ENCODE results near the gene AP2M1.
"Not testable (repeated sequence)": the region's sequence is repeated elsewhere in the genome, so short reads cannot be mapped to it uniquely, and the experiment has no call there.

Gene AP2M1

GRCh38 chr3:184158404-184158803, 16.3 kb upstream of the AP2M1 start:
- no peak for DNase-seq

GRCh38 chr3:184160456-184160855, 14.2 kb upstream of the AP2M1 start:
- peak; percentile 48 for DNase-seq

DNA sequence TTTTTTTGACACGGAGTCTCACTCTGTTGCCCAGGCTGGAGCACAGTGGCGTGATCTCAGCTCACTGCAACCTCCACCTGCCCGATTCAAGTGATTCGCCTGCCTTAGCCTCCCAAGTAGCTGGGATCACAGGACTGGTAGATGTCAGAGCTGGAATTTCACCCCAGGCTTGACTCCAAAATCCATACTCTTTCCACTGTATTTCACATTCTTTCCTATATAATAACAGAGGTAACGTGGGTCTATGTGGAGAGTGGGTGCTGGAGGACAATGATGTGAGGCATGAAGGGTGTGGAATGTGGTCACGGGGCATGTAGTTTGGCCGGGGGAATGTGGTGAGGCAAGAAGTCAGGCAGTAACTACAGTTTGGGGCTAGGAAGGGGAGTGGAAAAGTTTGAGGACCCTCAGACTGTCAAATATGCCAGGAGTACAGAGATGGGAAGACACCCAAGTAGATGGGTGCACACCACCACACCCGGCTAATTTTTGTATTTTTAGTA, 12.0 kb upstream of the AP2M1 start:
- DNase-seq, result not testable (repeated sequence)

- DNase-seq, result no peak
Observed at GRCh38 chr3:184164648-184165330, 9.9 kb upstream of the AP2M1 start.

GRCh38 chr3:184165543-184165942, 9.1 kb upstream of the AP2M1 start:
- no peak for DNase-seq

- DNase-seq, result no peak
Observed at GRCh38 chr3:184166671-184167070, 8.0 kb upstream of the AP2M1 start.

DNA sequence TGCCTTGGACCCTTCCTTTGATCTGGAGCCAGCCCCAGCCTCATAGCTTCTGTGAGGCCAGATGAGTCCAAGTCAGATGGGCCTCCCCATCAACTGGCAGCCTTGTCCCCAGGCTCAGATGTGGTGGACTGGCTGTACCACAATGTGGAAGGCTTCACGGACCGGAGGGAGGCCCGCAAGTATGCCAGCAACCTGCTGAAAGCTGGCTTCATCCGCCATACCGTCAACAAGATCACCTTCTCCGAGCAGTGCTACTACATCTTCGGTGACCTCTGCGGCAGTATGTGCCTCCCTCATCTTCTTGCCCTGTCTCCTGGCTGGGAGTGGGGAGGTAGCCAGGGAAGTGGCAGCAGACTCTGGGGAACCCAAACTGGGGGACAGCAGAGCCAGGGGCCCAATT, 6.9 kb upstream of the AP2M1 start:
- no peak for DNase-seq

- peak; percentile 81 for DNase-seq
Observed at GRCh38 chr3:184168363-184169120, 6.1 kb upstream of the AP2M1 start.

GRCh38 chr3:184169896-184170875, 4.5 kb upstream of the AP2M1 start:
- no peak for DNase-seq

DNA sequence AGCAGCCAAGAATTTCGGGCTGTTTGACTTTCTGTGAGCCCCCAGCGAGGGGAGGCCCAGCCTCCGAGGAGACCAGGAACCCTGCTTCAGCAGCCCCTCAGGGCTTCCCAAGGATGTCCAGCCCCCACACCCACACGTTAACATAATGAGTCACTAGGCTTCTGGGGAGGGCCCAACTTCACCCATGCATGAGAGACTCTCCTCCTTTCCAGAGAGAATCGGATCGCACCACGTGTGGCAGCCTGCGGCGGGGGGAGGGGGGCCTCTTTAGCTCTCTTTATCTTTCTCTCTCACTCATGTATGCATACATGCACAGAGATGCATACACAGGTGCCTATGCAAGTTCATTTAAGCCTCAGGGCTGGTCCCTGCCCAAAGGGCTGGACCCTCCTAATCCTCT, 3.1 kb upstream of the AP2M1 start:
- DNase-seq, result peak; percentile 63

DNA sequence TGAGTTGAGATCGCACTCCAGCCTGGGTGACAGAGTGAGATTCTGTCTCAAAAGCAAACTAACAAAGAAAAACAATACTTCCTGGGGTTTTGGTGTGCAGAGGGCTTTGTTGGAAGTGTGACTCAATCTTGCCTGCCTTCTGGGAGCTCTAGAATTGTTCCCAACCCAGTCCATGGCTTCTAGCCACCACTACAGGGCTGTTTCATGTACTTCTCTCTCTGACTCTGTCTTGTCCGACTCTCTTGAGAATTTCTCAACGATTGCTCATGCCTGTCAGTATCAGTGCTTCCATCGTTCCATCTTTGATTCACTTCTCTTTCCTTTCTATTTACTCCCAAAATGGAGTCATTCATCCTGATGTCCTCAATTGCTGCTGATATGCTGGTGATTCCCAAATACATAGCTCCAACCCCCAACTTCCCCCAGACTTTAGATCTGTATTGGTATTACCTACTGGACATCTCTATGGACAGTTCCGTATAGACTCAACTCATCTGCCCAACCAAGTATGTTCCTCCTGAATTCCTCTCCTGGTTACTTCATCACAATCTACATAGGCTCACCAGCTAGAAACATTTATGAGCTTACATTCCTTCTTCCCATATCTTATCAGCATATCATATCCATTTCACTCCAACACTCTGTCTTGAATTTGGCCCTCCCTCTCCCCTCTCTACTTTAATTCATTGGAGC, 1.8 kb upstream of the AP2M1 start:
- peak; percentile 82 for DNase-seq

GRCh38 chr3:184173374-184173722, 1.3 kb upstream of the AP2M1 start:
- DNase-seq, result no peak

DNA sequence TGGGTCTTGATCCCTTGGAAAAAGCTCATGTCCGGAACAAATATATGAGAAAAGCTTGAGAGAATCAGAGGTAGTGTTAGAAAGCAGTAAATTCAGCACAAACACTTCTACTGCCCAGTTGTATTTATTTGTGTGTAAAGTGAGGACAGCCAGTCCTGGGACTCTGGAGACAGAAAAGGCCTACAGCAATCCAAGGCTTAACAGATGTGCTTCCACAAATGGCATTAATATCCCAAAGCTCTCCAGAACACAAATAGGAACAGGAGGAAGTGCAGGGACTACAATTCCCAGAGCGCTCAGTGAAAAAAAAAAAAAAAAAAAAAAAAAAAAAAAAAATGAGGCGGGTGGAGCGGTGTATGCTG, 390 bp upstream of the AP2M1 start:
- DNase-seq, result no peak

- no peak for DNase-seq
Observed at GRCh38 chr3:184175506-184175905, 851 bp downstream of the AP2M1 start.

GRCh38 chr3:184175981-184176376, 1.3 kb downstream of the AP2M1 start:
- DNase-seq, result no peak

- peak; percentile 97 for DNase-seq
Observed at GRCh38 chr3:184176377-184177330, 2.0 kb downstream of the AP2M1 start.

DNA sequence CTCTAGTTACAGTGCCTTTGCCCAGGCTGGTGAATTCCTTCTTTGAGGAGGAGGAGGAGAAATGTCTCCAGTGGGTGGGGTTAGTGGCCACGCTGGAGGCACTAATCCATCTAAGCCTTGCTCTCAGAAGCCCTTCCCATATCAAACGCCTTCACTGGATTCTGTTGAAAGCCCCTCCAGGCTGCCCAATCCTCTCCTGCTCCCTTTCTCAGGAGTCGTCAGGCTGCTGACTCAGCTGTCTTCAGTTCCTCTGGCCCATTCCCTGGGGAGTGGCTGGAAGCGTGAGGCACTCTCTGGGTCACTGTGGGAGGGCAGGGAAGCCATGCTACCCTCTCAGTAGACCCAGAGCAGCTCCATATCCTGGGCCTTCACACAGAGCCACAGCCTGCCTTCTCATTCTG, 2.7 kb downstream of the AP2M1 start:
- DNase-seq, result peak; percentile 58

- no peak for DNase-seq
Observed at GRCh38 chr3:184177767-184178306, 3.2 kb downstream of the AP2M1 start.

GRCh38 chr3:184178521-184179138, 4.0 kb downstream of the AP2M1 start:
- no peak for DNase-seq

GRCh38 chr3:184180165-184180564, 5.5 kb downstream of the AP2M1 start:
- DNase-seq, result peak; percentile 35

DNA sequence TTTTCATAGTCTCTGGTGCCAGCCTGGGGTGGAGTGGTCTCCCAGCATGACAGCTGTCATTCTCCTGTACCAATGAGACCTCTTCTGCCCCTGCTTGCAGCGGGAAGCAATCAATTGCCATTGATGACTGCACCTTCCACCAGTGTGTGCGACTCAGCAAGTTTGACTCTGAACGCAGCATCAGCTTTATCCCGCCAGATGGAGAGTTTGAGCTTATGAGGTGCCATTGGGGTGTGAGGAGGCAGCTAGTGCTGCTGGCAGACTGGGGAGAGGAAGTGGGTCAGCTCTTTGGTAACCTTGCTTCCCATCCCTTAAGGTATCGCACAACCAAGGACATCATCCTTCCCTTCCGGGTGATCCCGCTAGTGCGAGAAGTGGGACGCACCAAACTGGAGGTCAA, 6.9 kb downstream of the AP2M1 start:
- DNase-seq, result no peak

All from fibroblast of upper back skin (primary cell).